GM21529 (cell line): Measurements from ENCODE around the gene SLC25A12.
"Not testable (repeated sequence)": the region's sequence is repeated elsewhere in the genome, so short reads cannot be mapped to it uniquely, and the experiment has no call there.

ENCODE experiments used
- ATAC-seq: cut with Tn5 transposase; IDR thresholded peaks from one replicate; pipeline ENCODE4 v1.9.1; 2021; ENCODE audit not compliant: unreplicated experiment

The SLC25A12 gene

DNA sequence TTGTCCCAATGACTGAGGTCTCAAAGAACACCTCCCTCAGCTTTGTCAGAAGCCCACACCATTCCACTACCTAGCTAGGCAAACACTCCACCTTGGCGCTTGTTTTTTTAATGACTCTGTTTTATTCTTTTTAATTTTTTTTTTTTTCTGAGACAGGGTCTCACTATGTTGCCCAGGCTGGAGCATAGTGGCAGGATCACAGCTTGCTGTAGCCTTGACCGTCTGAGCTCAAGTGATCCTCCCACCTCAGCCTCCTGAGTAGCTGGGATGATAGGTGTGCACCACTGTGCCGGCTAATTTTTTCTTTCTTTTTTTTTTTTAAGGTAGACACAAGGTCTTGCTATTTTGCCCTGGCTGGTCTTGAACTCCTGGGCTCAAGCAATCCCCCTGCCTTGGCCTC, 101.9 kb downstream of the SLC25A12 start:
- ATAC-seq: no peak

DNA sequence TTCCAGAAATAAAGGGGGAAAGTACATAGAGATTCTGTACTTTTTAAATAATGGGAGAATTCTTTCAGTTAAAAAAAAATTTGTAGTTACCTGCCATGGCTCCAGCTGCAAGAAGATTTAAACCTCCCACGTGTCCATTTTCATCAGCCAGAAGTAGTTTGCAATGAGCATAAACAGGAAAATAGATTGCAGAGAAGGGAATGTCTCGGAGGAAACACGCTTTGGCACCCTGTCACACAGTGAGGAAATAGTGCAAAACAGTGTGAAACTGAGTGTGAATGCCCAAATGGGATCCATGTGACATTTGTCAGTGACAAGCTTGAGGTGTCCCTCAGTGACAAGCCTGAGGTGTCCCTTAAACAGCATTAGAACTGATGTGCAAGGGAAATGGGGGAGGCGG, 102.7 kb downstream of the SLC25A12 start:
- no peak for ATAC-seq

DNA sequence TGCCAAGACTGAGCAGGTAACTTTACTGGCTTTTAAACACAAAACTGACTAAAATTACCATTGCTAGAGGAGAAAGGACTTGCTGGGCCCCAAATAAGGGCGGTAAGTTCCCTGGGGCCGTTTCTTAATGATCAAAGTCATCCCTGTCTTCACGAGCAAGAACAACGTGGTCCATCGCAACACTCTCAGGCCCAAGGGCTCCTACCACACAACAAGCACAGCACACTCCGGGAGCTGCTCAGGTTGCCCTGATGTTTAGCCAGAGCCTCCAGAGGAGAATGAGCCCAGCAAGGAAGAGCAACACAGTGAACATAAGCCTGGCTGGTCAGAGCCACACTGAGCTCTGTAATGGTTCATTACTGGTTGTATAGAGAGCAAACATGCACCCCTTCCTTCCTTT, 104.1 kb downstream of the SLC25A12 start:
- ATAC-seq: no peak

DNA sequence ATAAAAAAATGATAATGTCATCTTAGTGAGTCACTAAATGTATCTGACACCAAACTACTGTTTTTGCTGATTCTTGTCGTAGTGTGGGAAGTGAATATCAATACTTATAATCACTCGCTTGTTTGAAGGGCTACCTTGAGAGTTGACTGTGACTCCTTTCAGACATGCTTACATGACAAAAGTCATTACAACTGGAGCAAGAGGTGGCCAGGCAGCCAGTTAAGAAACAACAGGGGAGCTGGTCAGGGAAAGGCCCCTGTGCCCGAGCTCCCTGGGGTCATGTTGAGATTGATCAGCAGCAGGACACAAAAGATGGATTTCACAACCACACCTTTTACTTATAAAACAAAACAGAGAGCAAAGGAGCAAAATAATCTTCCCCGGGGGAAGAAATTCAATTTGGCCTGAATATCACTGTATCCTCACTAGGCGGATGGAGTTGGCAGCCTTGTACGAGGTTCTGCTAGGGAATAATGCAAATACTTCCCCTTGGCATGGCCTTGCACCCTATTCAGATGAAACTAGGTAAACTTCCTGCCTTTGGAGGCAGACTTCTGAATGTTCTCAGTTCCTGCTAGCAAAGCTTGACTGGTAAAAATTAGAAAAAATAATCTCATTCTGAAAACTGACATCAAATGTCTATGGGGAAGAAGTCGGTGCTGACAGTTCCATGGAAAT, 105.6 kb downstream of the SLC25A12 start:
- ATAC-seq: no peak

DNA sequence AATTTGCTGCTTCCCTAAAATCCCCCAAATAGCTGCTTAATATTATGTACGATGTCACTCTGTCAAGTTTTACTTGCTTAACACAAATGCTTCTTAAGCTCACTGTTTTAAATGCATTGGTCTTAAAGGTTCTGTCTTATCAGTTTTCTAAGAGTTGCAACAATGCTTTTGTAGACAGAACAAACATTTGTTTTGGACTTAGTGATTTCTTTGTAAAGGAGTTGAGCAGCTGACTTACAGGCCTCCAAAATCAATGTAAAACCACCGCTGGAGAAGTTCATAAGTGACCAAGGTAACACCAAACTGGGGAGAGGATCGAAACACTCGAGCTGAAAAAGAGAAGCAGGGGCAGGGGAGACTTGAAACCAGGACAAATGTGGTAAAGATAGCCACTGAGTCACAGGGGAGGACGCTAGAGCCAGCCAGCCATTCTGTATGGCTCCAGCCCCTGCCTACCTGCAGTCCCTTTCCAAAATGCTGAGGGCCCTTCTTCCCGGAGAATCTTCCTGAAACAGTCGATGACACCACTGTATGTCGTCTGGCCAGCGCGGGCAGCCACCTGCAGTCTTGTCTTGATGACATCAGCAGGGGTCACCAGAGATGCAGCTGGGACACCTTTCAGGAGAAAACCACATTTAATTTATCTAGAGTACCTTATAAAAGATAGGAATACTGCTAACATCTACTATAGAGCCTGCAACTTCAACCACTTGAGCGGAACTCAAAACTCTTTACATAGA, 106.5 kb downstream of the SLC25A12 start:
- ATAC-seq: no peak

DNA sequence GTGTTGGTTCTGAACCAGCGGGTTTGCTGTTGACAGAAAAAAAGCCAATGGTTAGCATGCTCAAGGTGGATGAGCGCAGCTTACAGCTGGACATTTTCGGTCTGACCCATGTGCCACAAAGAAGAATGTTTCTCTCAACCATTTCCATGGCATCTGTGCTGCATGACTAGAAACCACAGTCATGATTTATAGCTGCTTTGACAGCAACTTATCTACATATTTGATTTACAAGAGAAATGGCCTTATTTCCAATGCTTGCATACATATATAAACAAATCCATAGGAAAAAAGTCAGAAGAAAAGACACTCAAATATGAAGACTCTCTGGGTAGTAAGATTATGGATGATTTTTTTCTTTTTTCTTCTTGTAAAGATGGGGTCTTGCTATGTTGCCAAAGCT, 108.6 kb downstream of the SLC25A12 start:
- ATAC-seq: no peak

DNA sequence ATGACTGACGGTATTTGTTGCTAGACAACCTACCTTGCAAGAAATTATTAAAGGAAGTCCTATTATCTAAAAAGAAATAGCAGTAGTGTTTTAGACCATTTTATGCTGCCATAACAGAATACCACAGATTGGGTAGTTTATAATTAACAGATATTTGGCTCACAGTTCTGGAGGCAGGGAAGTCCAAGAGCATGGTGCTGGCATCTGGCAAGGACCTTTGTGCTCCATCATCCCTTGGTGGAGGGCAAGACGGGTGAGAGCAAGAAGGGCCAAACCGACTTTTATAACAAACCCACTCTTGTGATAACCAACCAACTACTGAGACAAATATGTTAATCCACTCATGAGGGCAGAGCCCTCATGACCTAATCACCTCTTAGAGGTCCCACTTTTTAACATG, 115.5 kb downstream of the SLC25A12 start:
- ATAC-seq: no peak

DNA sequence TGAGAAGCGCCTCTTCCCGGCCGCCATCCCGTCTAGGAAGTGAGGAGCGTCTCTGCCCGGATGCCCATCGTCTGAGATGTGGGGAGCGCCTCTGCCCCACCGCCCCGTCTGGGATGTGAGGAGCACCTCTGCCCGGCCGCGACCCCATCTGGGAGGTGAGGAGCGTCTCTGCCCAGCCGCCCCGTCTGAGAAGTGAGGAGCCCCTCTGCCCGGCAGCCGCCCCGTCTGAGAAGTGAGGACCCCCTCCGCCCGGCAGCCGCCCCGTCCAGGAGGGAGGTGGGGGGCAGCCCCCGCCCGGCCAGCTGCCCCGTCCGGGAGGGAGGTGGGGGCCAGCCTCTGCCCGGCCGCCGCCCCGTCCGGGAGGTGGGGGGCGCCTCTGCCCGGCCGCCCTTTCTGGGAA, 119.5 kb downstream of the SLC25A12 start:
- ATAC-seq: not testable (repeated sequence)

DNA sequence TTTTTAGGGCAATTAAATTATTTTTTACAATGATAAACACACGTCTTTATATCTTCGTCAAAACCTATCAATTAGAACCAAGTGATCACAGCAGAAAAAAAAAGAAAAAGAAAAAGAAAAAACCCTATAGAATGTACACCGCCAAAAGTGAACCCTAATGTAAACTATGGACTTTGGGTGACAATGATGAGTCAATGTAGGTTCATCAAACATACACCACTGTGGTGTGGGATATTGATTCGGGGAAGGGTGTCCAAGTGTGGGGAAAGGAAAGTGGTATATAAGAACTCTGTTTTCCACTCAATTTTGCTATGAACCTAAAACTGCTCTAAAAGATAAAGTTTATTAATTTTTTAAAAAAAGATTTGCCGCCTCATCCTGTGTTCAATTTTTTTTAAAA, 121.7 kb downstream of the SLC25A12 start:
- no peak for ATAC-seq

DNA sequence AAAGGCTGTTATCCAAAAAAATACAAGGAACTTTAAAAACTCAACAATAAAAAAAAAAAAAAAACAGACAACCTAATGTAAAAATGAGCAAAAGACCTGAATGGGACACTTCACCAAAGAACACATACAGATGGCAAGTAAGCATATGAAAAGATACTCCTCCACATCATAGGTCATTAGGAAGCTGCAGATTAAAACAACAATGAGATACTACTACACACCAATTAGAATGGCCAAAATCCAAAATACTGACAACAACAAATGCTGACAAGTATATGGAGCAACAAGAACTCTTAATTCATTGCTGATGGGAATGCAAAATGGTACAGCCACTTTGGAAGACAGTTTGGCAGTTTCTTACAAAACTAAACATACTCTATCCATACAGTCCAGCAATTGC, 122.6 kb downstream of the SLC25A12 start:
- ATAC-seq: no peak

DNA sequence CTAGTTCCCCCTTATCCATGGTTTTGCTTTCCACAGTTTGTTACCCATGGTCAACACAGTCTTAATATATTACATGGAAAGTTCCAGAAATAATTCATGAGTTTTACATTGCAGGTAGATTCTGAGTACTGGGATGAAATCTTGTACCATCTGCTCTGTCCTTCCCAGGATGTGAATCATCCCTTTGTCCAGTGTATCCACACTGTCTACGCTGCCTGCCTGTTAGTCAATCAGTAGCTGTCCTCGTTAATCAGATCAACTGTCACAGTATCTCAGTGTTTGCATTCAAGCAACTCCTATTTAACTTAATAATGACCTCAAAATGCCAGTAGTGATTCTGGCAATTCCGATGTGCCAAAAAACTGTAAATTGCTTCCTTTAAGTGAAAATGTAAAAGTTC, 130.4 kb downstream of the SLC25A12 start:
- no peak for ATAC-seq

DNA sequence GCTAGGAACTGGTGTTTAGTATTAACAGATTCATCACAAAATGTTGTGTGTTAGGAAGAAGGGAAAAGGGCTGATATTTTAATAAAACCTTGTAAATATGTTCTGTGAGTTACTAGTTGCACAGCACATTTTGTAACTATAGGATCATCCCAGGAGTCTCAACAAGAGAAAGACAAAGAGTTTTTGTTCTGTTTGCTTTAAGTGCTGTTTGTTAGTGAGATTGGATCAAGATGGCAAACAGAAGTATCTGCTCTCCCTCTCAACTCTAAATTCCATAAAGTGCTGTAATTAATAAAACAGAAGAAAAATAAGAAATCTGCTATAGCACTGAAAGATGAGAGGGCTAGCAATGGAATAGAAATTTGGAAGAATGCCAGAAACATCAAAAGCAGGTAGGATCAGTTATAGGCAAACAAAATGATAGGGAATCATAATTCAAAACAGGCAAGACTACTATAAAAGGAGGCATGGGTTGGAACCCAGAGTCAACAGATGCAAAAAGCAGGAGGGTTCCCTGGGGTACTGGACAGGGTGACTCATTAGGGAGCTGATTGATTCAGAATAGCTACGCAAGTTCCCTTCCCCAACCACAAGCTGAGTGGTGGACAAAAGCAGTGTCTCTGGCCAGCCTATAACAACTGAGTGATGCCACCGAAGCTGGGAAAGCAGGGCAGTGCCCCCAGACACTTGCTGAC, 131.0 kb downstream of the SLC25A12 start:
- no peak for ATAC-seq

DNA sequence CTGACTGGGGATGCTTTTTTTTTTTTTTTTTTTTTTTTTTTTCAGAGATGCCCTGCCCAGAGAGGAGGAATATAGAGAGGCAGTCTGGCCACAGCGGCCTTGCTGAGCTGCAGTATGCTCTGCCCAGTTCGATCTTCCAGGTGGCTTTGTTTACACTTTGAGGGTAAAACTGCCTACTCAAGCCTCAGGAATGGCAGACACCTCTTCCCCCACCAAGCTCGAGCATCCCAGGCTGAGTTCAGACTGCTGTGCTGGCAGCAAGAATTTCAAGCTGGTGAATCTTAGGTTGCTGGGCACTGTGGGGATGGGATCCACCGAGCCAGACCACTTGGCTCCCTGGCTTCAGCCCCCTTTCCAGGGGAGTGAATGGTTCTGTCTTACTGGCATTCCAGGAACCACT, 132.9 kb downstream of the SLC25A12 start:
- ATAC-seq: not testable (repeated sequence)

DNA sequence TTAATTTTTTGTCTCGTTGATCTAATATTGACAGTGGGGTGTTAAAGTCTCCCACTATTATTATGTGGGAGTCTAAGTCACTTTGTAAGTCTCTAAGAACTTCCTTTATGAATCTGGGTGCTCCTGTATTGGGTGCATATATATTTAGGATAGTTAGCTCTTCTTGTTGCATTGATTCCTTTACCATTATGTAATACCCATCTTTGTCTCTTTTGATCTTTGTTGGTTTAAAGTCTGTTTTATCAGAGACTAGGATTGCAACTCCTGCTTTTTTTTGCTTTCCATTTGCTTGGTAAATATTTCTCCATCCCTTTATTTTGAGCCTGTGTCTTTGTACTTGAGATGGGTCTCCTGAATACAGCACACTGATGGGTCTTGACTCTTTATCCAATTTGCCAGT, 135.3 kb downstream of the SLC25A12 start:
- not testable (repeated sequence) for ATAC-seq

DNA sequence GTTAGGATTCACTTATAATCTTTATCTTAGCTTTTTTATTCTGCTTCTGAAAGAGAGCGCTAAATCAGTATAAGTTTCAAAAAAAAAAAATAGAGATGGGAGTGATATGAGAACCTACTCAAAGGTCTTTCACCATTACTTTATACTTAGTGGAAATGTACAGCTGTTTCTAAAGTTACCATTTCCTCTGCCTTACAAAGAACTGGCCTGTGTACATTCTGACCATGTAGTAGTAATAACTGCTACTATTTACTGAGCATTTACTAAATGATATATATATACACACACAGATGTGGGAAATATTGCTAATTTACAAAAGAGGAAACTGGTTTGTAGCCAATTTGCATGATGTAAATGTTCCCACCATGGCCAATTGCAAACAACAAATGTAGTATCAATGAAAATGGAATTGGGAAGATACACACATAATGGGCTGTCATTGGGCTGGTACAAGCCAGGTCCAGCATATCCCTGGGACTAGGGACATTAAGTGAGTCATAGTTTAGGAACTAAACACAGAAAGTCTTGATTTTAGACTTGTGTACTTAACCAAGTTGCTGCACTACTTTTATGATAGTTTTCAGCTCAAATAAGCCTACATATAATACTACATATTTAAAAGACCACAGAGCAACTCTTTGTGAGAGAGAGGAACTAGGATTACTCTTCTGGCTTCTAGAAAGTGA, 139.6 kb downstream of the SLC25A12 start:
- no peak for ATAC-seq

DNA sequence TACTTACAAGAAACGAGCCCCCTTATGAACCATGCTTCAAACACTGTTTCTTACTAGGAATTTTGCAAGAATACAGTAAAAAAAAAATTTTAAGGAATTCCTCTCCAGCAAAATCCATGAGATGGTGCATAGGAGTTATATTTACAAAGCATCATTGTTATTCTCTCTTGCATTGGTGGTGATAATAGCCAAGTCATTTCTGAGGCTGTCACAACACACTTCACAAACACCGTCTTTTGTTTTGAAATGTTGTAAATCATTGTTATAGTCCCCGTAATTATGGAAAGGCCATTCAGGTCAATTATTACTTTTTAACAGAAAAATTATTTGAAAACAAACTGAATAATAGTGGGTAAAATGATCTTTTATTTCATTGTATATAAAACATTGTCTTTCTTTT, 146.7 kb downstream of the SLC25A12 start:
- ATAC-seq: no peak

DNA sequence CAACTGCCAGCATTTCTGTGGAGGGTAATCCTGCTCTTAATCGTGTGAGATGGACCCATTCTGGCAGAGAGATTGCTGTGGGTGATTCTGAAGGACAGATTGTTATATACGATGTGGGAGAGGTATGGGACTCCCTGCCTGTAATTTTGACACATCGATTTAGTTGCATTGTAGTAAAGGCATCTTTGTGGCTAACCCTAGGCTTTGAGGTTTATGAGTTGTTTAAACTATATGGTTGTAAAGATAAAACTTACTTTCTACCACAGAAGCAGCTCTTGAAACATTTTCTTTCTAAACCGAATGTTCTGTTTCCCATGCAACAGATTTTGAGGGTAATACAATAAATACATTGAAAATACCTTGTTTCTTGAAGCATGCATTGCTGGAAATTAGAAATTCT, 148.2 kb downstream of the SLC25A12 start:
- no peak for ATAC-seq

DNA sequence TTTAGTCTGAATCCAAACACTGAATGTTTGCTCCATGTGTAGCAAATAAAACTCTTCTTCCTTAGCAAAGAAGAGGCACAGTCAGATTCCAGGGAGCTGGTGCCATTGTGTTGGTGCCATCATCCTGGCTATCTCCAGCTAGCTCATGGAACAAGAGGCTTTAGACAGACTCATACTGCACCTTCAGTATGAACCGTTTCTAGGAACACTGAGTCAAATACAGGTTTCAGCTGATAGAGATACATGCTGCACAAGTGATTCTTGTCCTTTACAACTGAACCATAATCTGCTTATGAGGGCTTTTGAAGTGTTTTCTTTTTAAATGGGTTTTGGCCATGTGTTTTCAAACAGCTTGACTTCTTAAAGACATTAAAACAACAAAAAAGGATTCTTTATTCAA, 148.9 kb downstream of the SLC25A12 start:
- ATAC-seq: no peak

DNA sequence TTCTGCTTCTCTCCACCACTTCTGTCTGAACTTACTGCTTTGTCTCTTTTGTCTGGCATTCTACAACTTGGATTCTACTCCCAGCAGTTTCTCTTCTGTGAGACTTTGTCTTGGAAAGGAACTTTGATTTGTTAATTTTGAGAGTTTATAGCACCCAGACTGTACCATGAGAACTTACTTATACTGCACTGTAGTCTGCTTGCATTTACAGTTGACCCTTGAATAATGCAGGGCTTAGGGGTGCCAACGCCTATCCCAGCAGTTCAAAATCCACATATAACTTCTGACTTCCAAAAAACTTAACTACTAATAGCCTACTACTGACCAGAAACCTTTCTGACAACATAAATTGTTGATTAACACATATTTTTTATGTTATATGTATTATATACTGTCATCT, 151.3 kb downstream of the SLC25A12 start:
- ATAC-seq: no peak

DNA sequence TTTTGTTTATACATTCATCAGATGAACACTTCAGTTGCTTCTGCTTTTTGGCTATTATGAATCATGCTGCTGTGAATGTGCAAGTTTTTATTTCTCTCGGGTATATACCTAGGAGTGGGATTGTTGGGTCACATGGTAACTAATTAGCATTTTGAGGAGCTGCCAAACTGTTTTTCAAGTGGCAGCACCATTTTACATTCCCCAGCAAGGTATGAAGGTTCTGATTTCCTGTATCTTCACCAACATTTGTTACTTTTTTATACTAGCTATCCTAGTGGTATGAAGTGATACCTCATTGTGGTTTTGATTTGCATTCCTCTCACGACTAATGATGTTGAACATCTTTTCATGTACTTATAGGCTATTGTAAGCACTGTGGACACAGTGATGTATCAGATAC, 152.9 kb downstream of the SLC25A12 start:
- no peak for ATAC-seq

DNA sequence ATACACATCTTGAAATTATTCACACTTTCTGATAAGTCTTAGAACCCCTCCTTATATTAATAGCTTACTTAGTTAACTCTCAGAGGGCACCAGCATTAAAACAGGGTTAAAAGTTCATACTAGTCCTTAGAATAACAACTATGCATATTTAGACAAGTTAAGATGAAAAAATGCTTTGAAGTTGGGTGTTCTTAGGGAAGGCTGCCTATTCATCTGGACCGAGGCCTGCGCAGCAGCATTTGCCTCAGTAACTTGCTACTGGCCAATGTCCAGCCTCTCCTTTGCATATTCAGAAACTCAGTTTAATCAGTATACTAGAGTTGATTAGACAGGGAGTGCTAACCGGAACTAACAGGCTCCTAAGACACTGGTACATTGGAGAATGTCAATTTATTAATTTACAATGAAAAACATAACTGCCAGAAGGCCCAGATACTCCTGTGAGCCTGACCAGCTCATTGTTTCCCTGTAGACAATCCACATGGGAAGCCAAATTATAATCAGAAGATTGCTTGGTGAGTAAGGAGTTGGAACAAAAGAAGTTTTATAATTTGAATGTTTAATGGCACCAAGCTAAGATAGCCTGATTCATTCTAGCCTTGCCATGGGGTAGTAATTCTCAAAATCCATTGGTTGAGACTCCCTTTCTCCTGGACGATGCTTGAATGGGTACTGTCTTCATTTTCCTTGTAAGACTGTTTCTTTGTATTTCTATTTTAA, 157.9 kb downstream of the SLC25A12 start:
- ATAC-seq: no peak
